Measurements from ENCODE around the gene SLC7A14. TPM values are rescaled to one million over a fixed set of nuclear protein-coding genes. Genes with fewer than 3 reads are reported as not detected.

SLC7A14 gene
- total RNA-seq, 1 experiment from 2014 or later: 0.12 TPM

- no peak for DNase-seq (ENCODE audit: low read depth)
Observed at GRCh38 chr3:170470063-170471016, 115.5 kb downstream of the SLC7A14 start.

- DNase-seq (ENCODE audit: low read depth): peak; percentile 70
Observed at GRCh38 chr3:170469151-170470062, 116.5 kb downstream of the SLC7A14 start.

- DNase-seq (ENCODE audit: low read depth): no peak
Observed at GRCh38 chr3:170467571-170468147, 118.2 kb downstream of the SLC7A14 start.

- no peak for DNase-seq (ENCODE audit: low read depth)
Observed at GRCh38 chr3:170467007-170467406, 118.9 kb downstream of the SLC7A14 start.

GRCh38 chr3:170465955-170466354, 119.9 kb downstream of the SLC7A14 start:
- DNase-seq (ENCODE audit: low read depth): no peak

GRCh38 chr3:170463011-170463410, 122.9 kb downstream of the SLC7A14 start:
- DNase-seq (ENCODE audit: low read depth): no peak

- no peak for DNase-seq (ENCODE audit: low read depth)
Observed at GRCh38 chr3:170458285-170458684, 127.6 kb downstream of the SLC7A14 start.

GRCh38 chr3:170454509-170454908, 131.4 kb downstream of the SLC7A14 start:
- DNase-seq (ENCODE audit: low read depth): no peak

GRCh38 chr3:170450039-170450438, 135.8 kb downstream of the SLC7A14 start:
- no peak for DNase-seq (ENCODE audit: low read depth)

- peak; percentile 58 for DNase-seq (ENCODE audit: low read depth)
Observed at GRCh38 chr3:170448584-170448983, 137.3 kb downstream of the SLC7A14 start.

- DNase-seq (ENCODE audit: low read depth): no peak
Observed at GRCh38 chr3:170443457-170443856, 142.4 kb downstream of the SLC7A14 start.

- no peak for DNase-seq (ENCODE audit: low read depth)
Observed at GRCh38 chr3:170442947-170443346, 142.9 kb downstream of the SLC7A14 start.

GRCh38 chr3:170441412-170441811, 144.5 kb downstream of the SLC7A14 start:
- DNase-seq (ENCODE audit: low read depth): no peak

GRCh38 chr3:170440344-170440743, 145.5 kb downstream of the SLC7A14 start:
- peak; percentile 77 for DNase-seq (ENCODE audit: low read depth)

GRCh38 chr3:170438836-170439235, 147.0 kb downstream of the SLC7A14 start:
- no peak for DNase-seq (ENCODE audit: low read depth)

GRCh38 chr3:170437696-170438407, 148.0 kb downstream of the SLC7A14 start:
- peak; percentile 24 for DNase-seq (ENCODE audit: low read depth)

- DNase-seq (ENCODE audit: low read depth): no peak
Observed at GRCh38 chr3:170437176-170437575, 148.7 kb downstream of the SLC7A14 start.

- DNase-seq (ENCODE audit: low read depth): no peak
Observed at GRCh38 chr3:170436697-170437096, 149.2 kb downstream of the SLC7A14 start.

GRCh38 chr3:170432416-170432815, 153.5 kb downstream of the SLC7A14 start:
- no peak for DNase-seq (ENCODE audit: low read depth)

- DNase-seq (ENCODE audit: low read depth): no peak
Observed at GRCh38 chr3:170431054-170431453, 154.8 kb downstream of the SLC7A14 start.

GRCh38 chr3:170429050-170429449, 156.8 kb downstream of the SLC7A14 start:
- peak; percentile 95 for DNase-seq (ENCODE audit: low read depth)
